Measurements from ENCODE around the gene INTS14. TPM values are rescaled to one million over a fixed set of nuclear protein-coding genes. Genes with fewer than 3 reads are reported as not detected.
"Not testable (repeated sequence)": the region's sequence is repeated elsewhere in the genome, so short reads cannot be mapped to it uniquely, and the experiment has no call there.

The INTS14 gene
- total RNA-seq, 1 experiment from 2014 or later = 39.9 TPM

GRCh38 chr15:65619626-65620290 is 8.8 kb upstream of the INTS14 start:
- Histone ChIP-seq H3K36me3 (ENCODE audit: insufficient read depth, low read length, poor library complexity, severe bottlenecking) (no peaks in the 10 kb centered on the region), H3K27me3 (replicated peaks; ENCODE audit: insufficient read depth, low read depth, low read length, poor library complexity) (no peaks in the 10 kb centered on the region), H3K4me1 (ENCODE audit: insufficient read depth, low read length, poor library complexity, severe bottlenecking) (no peaks in the 10 kb centered on the region), H3K4me3 (ENCODE audit: low read depth, low read length, poor library complexity, severe bottlenecking) (no peak overlapping the region), H3K9me3 (ENCODE audit: low read depth, low read length, poor library complexity, severe bottlenecking) (no peaks in the 10 kb centered on the region), H3K27ac (ENCODE audit: low read depth, low read length, poor library complexity, severe bottlenecking) (no peak overlapping the region)
- ChIA-PET CTCF (no interaction called here), POLR2A (ENCODE audit: low non-redundant PET) (interaction anchor here (0.6 kb wide), 1 partner anchor 1976 kb away, joined by 4 read pairs; no protein-coding TSS in a partner anchor)
- intact Hi-C loops (cut with micrococcal nuclease; ENCODE audit: unreplicated experiment) = no loop called here
- TF ChIP-seq CTCF (conservative IDR thresholded peaks at IDR 0.05; ENCODE audit: low read depth, low read length) (no peak), EZH2 (IDR thresholded peaks at IDR 0.05; ENCODE audit: borderline replicate concordance, low read depth, low read length, poor library complexity, severe bottlenecking) (no peak)
- DNase-seq (ENCODE audit: low spot score) = no peak
- no TSS peak for BruUV-seq (replicated peaks)

DNA sequence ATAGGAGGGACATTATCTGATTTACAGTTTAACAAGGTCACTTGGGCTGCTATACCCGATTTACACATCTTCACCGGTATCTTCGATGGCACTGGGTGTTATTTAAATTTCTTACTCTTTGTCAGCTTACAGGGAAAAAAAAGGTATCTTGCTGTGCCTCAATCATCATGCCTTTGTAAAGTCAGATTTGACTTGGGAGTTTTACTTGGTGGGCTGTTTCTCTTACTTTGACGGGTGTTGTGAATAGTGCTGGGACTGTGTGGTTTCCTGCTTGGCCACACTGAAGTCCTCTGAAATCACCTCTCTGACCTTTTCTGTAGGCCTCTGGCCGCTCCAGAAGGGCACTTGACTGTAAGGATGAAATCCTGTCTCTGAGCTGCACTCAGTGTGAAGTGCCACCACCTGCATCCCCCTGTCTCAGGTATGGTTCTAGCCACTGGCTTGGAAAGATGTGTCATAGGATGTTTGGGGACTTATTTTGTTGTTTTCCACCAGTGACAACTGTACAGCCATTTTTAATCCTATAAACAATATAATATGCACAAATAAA is 7.7 kb upstream of the INTS14 start:
- TF ChIP-seq CTCF (conservative IDR thresholded peaks at IDR 0.05; ENCODE audit: low read depth, low read length) (no peak), EZH2 (IDR thresholded peaks at IDR 0.05; ENCODE audit: borderline replicate concordance, low read depth, low read length, poor library complexity, severe bottlenecking) (no peak)
- POLR2A ChIA-PET (ENCODE audit: low non-redundant PET) = no interaction called here
- Histone ChIP-seq H3K4me3 (ENCODE audit: low read depth, low read length, poor library complexity, severe bottlenecking) (no peak overlapping the region), H3K9me3 (ENCODE audit: low read depth, low read length, poor library complexity, severe bottlenecking) (no peaks in the 10 kb centered on the region), H3K27me3 (replicated peaks; ENCODE audit: insufficient read depth, low read depth, low read length, poor library complexity) (no peaks in the 10 kb centered on the region), H3K36me3 (ENCODE audit: insufficient read depth, low read length, poor library complexity, severe bottlenecking) (no peaks in the 10 kb centered on the region), H3K27ac (ENCODE audit: low read depth, low read length, poor library complexity, severe bottlenecking) (no peak overlapping the region), H3K4me1 (ENCODE audit: insufficient read depth, low read length, poor library complexity, severe bottlenecking) (no peaks in the 10 kb centered on the region)
- intact Hi-C loops (cut with micrococcal nuclease; ENCODE audit: unreplicated experiment) = no loop called here
- no TSS peak for BruUV-seq (replicated peaks)
- no peak for DNase-seq (ENCODE audit: low spot score)
- CTCF ChIA-PET = no interaction called here

GRCh38 chr15:65615887-65616286 is 5.0 kb upstream of the INTS14 start:
- H3K36me3 ChIP-seq (ENCODE audit: insufficient read depth, low read length, poor library complexity, severe bottlenecking); BruUV-seq (replicated peaks); H3K9me3 ChIP-seq (ENCODE audit: low read depth, low read length, poor library complexity, severe bottlenecking); POLR2A ChIA-PET (ENCODE audit: low non-redundant PET); intact Hi-C loops (cut with micrococcal nuclease; ENCODE audit: unreplicated experiment); H3K27me3 ChIP-seq (replicated peaks; ENCODE audit: insufficient read depth, low read depth, low read length, poor library complexity); H3K27ac ChIP-seq (ENCODE audit: low read depth, low read length, poor library complexity, severe bottlenecking); H3K4me3 ChIP-seq (ENCODE audit: low read depth, low read length, poor library complexity, severe bottlenecking); CTCF ChIA-PET; H3K4me1 ChIP-seq (ENCODE audit: insufficient read depth, low read length, poor library complexity, severe bottlenecking); DNase-seq (ENCODE audit: low spot score): not testable (repeated sequence)

Measured in A673 (cell line).